ENCODE results near the gene PRR5. TPM values are rescaled to one million over a fixed set of nuclear protein-coding genes. Genes with fewer than 3 reads are reported as not detected.
A peak's percentile ranks its signal among the peaks of the same experiment; 100 is the strongest.

Gene PRR5
- total and polyA plus RNA-seq, 2 of the 13 experiments (the other 11 are each of a cell fraction or from before 2014, with no cell fraction given): 11.6 to 27.5 TPM

DNA sequence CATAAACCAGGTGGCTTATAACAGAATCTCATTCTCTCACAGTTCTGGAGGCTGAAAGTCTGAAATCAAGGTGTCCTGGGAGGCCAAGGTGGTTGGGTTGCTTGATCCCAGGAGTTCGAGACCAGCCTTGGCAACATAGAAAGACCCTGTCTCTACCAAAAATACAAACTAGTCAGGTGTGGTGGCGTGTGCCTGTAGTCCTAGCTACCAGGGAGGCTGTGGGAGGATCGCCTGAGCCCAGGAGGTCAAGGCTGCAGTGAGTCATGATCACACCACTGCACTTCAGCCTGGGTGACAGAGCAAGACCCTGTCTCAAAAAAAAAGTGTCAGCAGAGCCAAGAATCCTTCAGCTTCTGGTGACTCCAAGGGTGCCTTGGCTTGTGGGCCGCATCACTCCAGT is 8.9 kb upstream of the PRR5 start:
- H3K27me3 ChIP-seq (ENCODE audit: control insufficient read depth in 1 of 2, insufficient read depth in 2 of 2, low read length in 2 of 2): no peaks in the 10 kb centered on the region
- ChIA-PET CTCF (ENCODE audit: low intra/inter-chr PET ratio, low total read pairs) (no interaction called here), POLR2A (interaction anchor here (1.4 to 2.1 kb wide), 2 partner anchors 8 to 16 kb away, joined by 5 to 7 read pairs; no protein-coding TSS in a partner anchor)
- in situ Hi-C loops (cut with HindIII; ENCODE audit: extremely low pct_ligation_motif_present, low pct_unique_long_range_greater_than_20kb) (no loop called here), intact Hi-C loops (cut with micrococcal nuclease; ENCODE audit: unreplicated experiment) (no loop called here)
- H3K36me3 ChIP-seq (replicated peaks in 1 of 2; ENCODE audit: control insufficient read depth in 1 of 2, insufficient read depth in 2 of 2, low read length in 2 of 2): peaks cover 3 to 4% of the 10 kb centered on the region in 2 experiments; a peak in 2 of 5 replicates
- FAIRE-seq (no peak), DNase-seq (ENCODE audit: low spot score) (no peak), ATAC-seq (peak; percentile 51)
- no peak overlapping the region for H3K4me3 ChIP-seq (replicated peaks in 1 of 3; ENCODE audit: insufficient read depth in 1 of 3, low read depth in 2 of 3, low read length in 3 of 3)
- H3K4me2 ChIP-seq (ENCODE audit: low read depth, low read length): no peak overlapping the region
- no peaks in the 10 kb centered on the region; the same call in 1 of the 2 replicates for H4K20me1 ChIP-seq (ENCODE audit: insufficient read depth, low read length)
- peak overlapping the region; percentile 77 for H3K27ac ChIP-seq (ENCODE audit: extremely low read length, insufficient read depth, low read length)
- H3K9me3 ChIP-seq (ENCODE audit: low read length): no peaks in the 10 kb centered on the region
- peaks cover 17% of the 10 kb centered on the region for H3K79me2 ChIP-seq (ENCODE audit: insufficient read depth, low read length)
- H3K9ac ChIP-seq (ENCODE audit: insufficient read depth, low read depth, low read length): no peak overlapping the region
- WGBS (ENCODE audit: low lambda C conversion rate): 89% methylated on average over 2 of the region's 4 CpGs
- H3K4me1 ChIP-seq (ENCODE audit: insufficient read depth, low read length): peaks cover 17% of the 10 kb centered on the region
- no peak overlapping the region for H2AFZ ChIP-seq (ENCODE audit: low read length)
- BruUV-seq (replicated peaks): no TSS peak
- TF ChIP-seq JUNB (CRISPR knock-in tag; IDR thresholded peaks at IDR 0.05; ENCODE audit: borderline replicate concordance) (peak; percentile 58; the same call in 1 of the 2 replicates), FOSL2 (CRISPR knock-in tag; IDR thresholded peaks at IDR 0.05) (peak; percentile 96), SAP130 (CRISPR knock-in tag; IDR thresholded peaks at IDR 0.05; ENCODE audit: low read depth) (peak; percentile 49), ZNF460 (CRISPR knock-in tag; IDR thresholded peaks at IDR 0.05; ENCODE audit: borderline replicate concordance) (peak; percentile 97), RARA (CRISPR knock-in tag; IDR thresholded peaks at IDR 0.05) (peak; percentile 70), ZMYM3 (CRISPR knock-in tag; IDR thresholded peaks at IDR 0.05) (peak; percentile 81), SOX5 (CRISPR knock-in tag; IDR thresholded peaks at IDR 0.05; ENCODE audit: borderline replicate concordance) (0 out of 2 replicates have a peak, but pooled peaks have one; percentile 12), ASH2L (IDR thresholded peaks at IDR 0.05; ENCODE audit: insufficient read length, low read depth, low read length) (no peak), FOSL1 (CRISPR knock-in tag; IDR thresholded peaks at IDR 0.05; ENCODE audit: borderline replicate concordance) (peak; percentile 75; the same call in 1 of the 2 replicates), HOXA3 (CRISPR knock-in tag; IDR thresholded peaks at IDR 0.05) (0 out of 2 replicates have a peak, but pooled peaks have one; percentile 36)
- TF ChIP-seq, protein P1, sequence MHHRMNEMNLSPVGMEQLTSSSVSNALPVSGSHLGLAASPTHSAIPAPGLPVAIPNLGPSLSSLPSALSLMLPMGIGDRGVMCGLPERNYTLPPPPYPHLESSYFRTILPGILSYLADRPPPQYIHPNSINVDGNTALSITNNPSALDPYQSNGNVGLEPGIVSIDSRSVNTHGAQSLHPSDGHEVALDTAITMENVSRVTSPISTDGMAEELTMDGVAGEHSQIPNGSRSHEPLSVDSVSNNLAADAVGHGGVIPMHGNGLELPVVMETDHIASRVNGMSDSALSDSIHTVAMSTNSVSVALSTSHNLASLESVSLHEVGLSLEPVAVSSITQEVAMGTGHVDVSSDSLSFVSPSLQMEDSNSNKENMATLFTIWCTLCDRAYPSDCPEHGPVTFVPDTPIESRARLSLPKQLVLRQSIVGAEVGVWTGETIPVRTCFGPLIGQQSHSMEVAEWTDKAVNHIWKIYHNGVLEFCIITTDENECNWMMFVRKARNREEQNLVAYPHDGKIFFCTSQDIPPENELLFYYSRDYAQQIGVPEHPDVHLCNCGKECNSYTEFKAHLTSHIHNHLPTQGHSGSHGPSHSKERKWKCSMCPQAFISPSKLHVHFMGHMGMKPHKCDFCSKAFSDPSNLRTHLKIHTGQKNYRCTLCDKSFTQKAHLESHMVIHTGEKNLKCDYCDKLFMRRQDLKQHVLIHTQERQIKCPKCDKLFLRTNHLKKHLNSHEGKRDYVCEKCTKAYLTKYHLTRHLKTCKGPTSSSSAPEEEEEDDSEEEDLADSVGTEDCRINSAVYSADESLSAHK (CRISPR knock-in tag; IDR thresholded peaks at IDR 0.05; ENCODE audit: borderline replicate concordance): no peak
- TF ChIP-seq, protein P2, sequence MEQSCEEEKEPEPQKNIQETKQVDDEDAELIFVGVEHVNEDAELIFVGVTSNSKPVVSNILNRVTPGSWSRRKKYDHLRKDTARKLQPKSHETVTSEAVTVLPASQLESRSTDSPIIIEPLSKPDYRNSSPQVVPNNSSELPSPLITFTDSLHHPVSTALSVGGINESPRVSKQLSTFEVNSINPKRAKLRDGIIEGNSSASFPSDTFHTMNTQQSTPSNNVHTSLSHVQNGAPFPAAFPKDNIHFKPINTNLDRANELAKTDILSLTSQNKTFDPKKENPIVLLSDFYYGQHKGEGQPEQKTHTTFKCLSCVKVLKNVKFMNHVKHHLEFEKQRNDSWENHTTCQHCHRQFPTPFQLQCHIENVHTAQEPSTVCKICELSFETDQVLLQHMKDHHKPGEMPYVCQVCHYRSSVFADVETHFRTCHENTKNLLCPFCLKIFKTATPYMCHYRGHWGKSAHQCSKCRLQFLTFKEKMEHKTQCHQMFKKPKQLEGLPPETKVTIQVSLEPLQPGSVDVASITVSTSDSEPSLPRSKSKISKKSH (CRISPR knock-in tag; IDR thresholded peaks at IDR 0.05; ENCODE audit: borderline replicate concordance): no peak
- TF ChIP-seq, protein P3, sequence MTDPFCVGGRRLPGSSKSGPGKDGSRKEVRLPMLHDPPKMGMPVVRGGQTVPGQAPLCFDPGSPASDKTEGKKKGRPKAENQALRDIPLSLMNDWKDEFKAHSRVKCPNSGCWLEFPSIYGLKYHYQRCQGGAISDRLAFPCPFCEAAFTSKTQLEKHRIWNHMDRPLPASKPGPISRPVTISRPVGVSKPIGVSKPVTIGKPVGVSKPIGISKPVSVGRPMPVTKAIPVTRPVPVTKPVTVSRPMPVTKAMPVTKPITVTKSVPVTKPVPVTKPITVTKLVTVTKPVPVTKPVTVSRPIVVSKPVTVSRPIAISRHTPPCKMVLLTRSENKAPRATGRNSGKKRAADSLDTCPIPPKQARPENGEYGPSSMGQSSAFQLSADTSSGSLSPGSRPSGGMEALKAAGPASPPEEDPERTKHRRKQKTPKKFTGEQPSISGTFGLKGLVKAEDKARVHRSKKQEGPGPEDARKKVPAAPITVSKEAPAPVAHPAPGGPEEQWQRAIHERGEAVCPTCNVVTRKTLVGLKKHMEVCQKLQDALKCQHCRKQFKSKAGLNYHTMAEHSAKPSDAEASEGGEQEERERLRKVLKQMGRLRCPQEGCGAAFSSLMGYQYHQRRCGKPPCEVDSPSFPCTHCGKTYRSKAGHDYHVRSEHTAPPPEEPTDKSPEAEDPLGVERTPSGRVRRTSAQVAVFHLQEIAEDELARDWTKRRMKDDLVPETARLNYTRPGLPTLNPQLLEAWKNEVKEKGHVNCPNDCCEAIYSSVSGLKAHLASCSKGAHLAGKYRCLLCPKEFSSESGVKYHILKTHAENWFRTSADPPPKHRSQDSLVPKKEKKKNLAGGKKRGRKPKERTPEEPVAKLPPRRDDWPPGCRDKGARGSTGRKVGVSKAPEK (CRISPR knock-in tag; IDR thresholded peaks at IDR 0.05; ENCODE audit: borderline replicate concordance): no peak
- TF ChIP-seq, protein P4, sequence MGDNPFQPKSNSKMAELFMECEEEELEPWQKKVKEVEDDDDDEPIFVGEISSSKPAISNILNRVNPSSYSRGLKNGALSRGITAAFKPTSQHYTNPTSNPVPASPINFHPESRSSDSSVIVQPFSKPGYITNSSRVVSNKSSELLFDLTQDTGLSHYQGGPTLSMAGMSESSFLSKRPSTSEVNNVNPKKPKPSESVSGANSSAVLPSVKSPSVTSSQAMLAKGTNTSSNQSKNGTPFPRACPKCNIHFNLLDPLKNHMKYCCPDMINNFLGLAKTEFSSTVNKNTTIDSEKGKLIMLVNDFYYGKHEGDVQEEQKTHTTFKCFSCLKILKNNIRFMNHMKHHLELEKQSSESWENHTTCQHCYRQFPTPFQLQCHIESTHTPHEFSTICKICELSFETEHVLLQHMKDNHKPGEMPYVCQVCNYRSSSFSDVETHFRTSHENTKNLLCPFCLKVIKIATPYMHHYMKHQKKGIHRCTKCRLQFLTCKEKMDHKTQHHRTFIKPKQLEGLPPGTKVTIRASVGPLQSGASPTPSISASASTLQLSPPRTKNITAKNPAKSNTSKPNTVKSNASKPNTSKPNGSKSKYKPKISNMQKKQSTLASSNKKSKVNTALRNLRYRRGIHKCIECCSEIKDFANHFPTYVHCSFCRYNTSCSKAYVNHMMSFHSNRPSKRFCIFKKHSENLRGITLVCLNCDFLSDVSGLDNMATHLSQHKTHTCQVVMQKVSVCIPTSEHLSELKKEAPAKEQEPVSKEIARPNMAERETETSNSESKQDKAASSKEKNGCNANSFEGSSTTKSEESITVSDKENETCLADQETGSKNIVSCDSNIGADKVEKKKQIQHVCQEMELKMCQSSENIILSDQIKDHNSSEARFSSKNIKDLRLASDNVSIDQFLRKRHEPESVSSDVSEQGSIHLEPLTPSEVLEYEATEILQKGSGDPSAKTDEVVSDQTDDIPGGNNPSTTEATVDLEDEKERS (CRISPR knock-in tag; IDR thresholded peaks at IDR 0.05): 0 out of 2 replicates have a peak, but pooled peaks have one; percentile 46
